Epithelial cell of esophagus (primary cell): ENCODE data around the gene MTCL1.
A peak's percentile ranks its signal among the peaks of the same experiment; 100 is the strongest.

Experiments
- DNase-seq: peaks from one replicate; pipeline ENCODE4 v3.0.0; 2010; ENCODE audit warnings: low read depth
- H3K4me3 ChIP-seq: 2 replicates; pipeline ENCODE4 v1.5.1; 2011; ENCODE audit warnings: mild to moderate bottlenecking, low read length, control low read depth
- CTCF ChIP-seq: IDR thresholded peaks from 2 replicates; pipeline ENCODE4 v1.5.1; 2011; ENCODE audit warnings: low read depth, mild to moderate bottlenecking, low read length, control low read depth, inconsistent platforms; ENCODE audit not compliant: insufficient read depth; ENCODE audit errors: missing control alignments

Gene MTCL1

GRCh38 chr18:8686611-8687010 is 18.7 kb upstream of the MTCL1 start:
- DNase-seq = no peak
- no peak overlapping the region for H3K4me3 ChIP-seq
- TF ChIP-seq CTCF = no peak

GRCh38 chr18:8688216-8688800 is 17.0 kb upstream of the MTCL1 start:
- no peak for DNase-seq
- TF ChIP-seq CTCF = no peak
- no peak overlapping the region for H3K4me3 ChIP-seq

- TF ChIP-seq CTCF = no peak
- no peak overlapping the region for H3K4me3 ChIP-seq
- DNase-seq = no peak
Observed at GRCh38 chr18:8688816-8689215, 16.5 kb upstream of the MTCL1 start.

GRCh38 chr18:8689517-8689916 is 15.8 kb upstream of the MTCL1 start:
- no peak for TF ChIP-seq CTCF
- no peak overlapping the region for H3K4me3 ChIP-seq
- no peak for DNase-seq

- TF ChIP-seq CTCF = no peak
- DNase-seq = no peak
Observed at GRCh38 chr18:8694891-8695290, 10.5 kb upstream of the MTCL1 start.

GRCh38 chr18:8695932-8696517 is 9.3 kb upstream of the MTCL1 start:
- TF ChIP-seq CTCF = no peak
- DNase-seq = no peak
- H3K4me3 ChIP-seq = no peak overlapping the region

More at GRCh38 chr18:8694891-8695290, 10.5 kb upstream of the MTCL1 start:
- no peak overlapping the region for H3K4me3 ChIP-seq

GRCh38 chr18:8696749-8697211 is 8.6 kb upstream of the MTCL1 start:
- H3K4me3 ChIP-seq = no peak overlapping the region
- peak; percentile 53 for DNase-seq
- peak; percentile 83 for TF ChIP-seq CTCF
